DMS114 treated with DMSO at 0.1 percent for 48 hours (cell line): ENCODE measurements around the gene KRTAP5-6.

ENCODE experiments used
- DNase-seq: peaks from one replicate; lab custom pipeline; 2025; ENCODE audit not compliant: unreplicated experiment; lab: John Stamatoyannopoulos, UW

Gene KRTAP5-6

DNA sequence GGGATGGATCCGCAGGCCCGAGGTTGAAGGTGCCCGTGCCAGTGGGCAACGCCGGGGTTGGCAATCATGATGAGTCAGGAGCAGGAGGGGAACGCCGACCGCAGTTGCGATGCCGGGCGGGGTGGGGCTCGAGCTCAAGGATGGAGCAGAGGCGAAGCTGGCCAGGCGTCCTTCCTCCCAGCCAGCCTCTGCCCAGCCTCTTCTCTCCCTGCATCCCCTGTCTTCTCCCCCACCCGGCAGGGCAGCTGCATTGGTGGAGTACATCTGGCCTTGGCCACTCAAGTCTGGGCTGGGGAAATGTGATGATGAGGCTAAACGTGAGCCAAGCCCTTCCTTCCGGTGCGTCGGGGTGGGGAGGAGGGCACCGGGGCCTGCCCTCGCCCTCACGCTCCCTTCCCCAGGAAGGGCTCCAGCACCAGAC lies 49.5 kb downstream of the KRTAP5-6 start:
- no peak for DNase-seq

DNA sequence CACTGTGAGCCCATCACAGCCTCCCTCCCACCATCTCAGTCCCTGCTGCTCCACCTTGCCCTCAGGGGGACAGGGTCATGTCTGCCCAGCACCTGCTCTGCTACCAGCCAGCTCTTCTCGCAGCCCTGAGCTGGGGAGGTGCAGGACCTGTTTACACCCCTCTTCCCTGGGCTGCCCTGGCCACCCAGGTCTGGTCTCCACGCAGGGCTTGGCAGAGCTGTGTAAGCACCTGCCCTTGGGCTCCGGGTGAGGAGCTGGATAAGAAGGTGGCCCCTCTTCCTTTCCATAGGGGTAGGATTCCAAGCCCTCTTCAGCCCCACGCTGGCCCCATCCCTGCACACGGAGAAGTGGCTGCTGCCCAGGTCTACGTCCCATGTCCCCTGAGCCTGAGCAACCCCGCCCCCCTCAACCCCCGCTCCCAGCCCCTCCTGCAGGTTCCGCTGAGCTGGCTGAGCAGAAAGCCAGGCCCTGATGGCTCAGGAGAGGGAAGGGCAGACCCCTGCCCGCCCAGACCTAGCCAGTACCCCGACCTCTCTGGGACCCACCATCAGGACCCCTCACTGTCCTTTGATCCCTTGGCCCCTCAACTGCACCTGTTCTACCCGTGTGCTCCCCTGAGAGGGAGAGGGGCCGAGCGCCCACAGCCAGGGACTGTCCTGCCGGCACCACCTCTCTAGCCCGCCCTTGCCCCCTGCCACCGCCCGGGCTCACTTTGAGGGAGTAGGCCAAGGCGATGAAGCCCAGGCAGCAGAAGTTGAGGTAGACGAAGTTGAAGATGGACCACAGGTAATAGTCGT lies 50.2 kb downstream of the KRTAP5-6 start:
- no peak for DNase-seq
